Activated B cell treated with CpG ODN at 0.5 μM for 24 hours (primary cell): Measurements from ENCODE around the gene RGS14. TPM values are rescaled to one million over a fixed set of nuclear protein-coding genes. Genes with fewer than 3 reads are reported as not detected.

Experiments used
- ATAC-seq: fragments of 200-7000 bp; cut with Tn5 transposase; one replicate; pipeline ENCODE4 v1.10.0; 2021; ENCODE audit warnings: low read depth, mild to moderate bottlenecking, moderate library complexity
- CTCF ChIA-PET: fragments of 350-600 bp; sonication (Branson Sonifier 250); formaldehyde crosslinking; loops from one replicate; lab custom pipeline; 2021; ENCODE audit warnings: antibody characterized with exemption; lab: Charles Lee
- POLR2A ChIA-PET: fragments of 350-600 bp; sonication (Branson Sonifier 250); formaldehyde crosslinking; loops from one replicate; lab custom pipeline; 2021; ENCODE audit warnings: antibody characterized with exemption; lab: Charles Lee
- DNase-seq: peaks from one replicate; pipeline ENCODE4 v3.0.0; 2022
- H3K27ac Mint-ChIP-seq: one replicate; pipeline ENCODE4 v1.8.0; 2020; ENCODE audit warnings: mixed read lengths
- H3K27me3 Mint-ChIP-seq: one replicate; pipeline ENCODE4 v1.8.0; 2021; ENCODE audit warnings: mixed read lengths
- H3K36me3 Mint-ChIP-seq: one replicate; pipeline ENCODE4 v1.8.0; 2021; ENCODE audit warnings: low read depth, mixed read lengths
- H3K4me1 Mint-ChIP-seq: one replicate; pipeline ENCODE4 v1.8.0; 2021; ENCODE audit warnings: mixed read lengths
- H3K4me3 Mint-ChIP-seq: one replicate; pipeline ENCODE4 v1.8.0; 2020; ENCODE audit warnings: mild to moderate bottlenecking, mixed read lengths
- H3K9me3 Mint-ChIP-seq: one replicate; pipeline ENCODE4 v1.8.0; 2020; ENCODE audit warnings: mixed read lengths
- intact Hi-C: fragments of 100-400 bp; cut with micrococcal nuclease; formaldehyde crosslinking; loops from one replicate; pipeline ENCODE4 v1.15.1; 2024
- total RNA-seq: library from RNA; stranded (reverse); gene quantifications from 2 replicates; pipeline ENCODE4 v1.2.3, GENCODE V29; 2022
- TF ChIP-seq, protein P1 (sequence below): fragments of 200-600 bp; IDR thresholded peaks from one replicate; pipeline ENCODE4 v1.8.0; 2022; ENCODE audit warnings: antibody characterized with exemption, mild to moderate bottlenecking

RGS14 gene
- total RNA-seq, 1 donor from 2014 or later, result 58.3 TPM

DNA sequence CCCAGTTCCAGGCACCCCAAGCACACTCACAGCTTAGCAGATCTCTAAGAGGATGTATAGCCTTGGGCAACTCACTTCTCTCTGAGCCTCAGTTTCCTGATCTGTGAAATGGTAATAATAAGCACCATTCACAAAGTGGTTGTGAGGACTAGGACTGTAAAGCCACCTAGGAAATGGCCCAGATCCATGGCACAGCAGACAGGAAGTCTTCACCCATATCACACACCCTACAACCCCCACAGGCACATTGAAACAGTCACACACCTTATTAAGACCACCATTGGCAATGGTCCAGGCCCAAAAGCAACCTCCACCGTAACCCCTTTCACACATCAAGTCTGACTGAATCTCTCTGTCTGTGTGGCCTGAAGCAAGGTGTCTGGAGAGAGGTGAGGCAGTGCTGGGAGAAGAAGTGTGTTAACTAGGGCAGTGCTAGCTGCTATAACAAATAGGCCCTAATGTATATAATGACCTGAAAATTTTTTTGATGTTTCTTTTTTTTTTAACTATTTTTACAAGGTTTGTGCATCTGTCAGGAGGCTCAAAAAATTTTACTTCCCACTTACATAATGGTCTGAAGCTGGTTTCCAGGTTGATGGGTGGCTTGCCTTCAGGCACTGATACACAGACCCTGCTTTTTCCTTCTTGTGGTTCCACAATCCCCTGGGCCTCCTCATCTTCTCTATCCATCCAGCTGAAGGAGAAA is 2.4 kb upstream of the RGS14 start:
- no peak overlapping the region for H3K27ac Mint-ChIP-seq

GRCh38 chr5:177355868-177356168 is 1.9 kb upstream of the RGS14 start:
- DNase-seq, result no peak
- Mint-ChIP-seq H3K27ac (no peak overlapping the region), H3K4me3 (no peak overlapping the region), H3K27me3 (no peaks in the 10 kb centered on the region), H3K36me3 (peaks cover 15% of the 10 kb centered on the region), H3K4me1 (peaks cover 63% of the 10 kb centered on the region), H3K9me3 (no peaks in the 10 kb centered on the region)
- TF ChIP-seq, protein P1, sequence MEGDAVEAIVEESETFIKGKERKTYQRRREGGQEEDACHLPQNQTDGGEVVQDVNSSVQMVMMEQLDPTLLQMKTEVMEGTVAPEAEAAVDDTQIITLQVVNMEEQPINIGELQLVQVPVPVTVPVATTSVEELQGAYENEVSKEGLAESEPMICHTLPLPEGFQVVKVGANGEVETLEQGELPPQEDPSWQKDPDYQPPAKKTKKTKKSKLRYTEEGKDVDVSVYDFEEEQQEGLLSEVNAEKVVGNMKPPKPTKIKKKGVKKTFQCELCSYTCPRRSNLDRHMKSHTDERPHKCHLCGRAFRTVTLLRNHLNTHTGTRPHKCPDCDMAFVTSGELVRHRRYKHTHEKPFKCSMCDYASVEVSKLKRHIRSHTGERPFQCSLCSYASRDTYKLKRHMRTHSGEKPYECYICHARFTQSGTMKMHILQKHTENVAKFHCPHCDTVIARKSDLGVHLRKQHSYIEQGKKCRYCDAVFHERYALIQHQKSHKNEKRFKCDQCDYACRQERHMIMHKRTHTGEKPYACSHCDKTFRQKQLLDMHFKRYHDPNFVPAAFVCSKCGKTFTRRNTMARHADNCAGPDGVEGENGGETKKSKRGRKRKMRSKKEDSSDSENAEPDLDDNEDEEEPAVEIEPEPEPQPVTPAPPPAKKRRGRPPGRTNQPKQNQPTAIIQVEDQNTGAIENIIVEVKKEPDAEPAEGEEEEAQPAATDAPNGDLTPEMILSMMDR, result no peak
- CTCF ChIA-PET, result interaction anchor here (1.1 to 1.8 kb wide), 3 partner anchors 13 to 99 kb away, joined by 3 to 5 read pairs (median 5); no protein-coding TSS in a partner anchor
- intact Hi-C loops, result loop anchor here (2.0 kb wide), 5 partner anchors 15 to 71 kb away; partner anchors contain the start of genes GRK6, PRELID1 and RAB24
- POLR2A ChIA-PET, result interaction anchor here (0.6 kb wide), 1 partner anchor 9 kb away, joined by 4 read pairs; no protein-coding TSS in a partner anchor
- no peak for ATAC-seq

More for the DNA sequence above, 2.4 kb upstream of the RGS14 start:
- ChIA-PET CTCF (interaction anchor here (1.1 to 1.8 kb wide), 3 partner anchors 14 to 100 kb away, joined by 3 to 5 read pairs (median 5); no protein-coding TSS in a partner anchor), POLR2A (no interaction called here)
- Mint-ChIP-seq H3K9me3 (no peaks in the 10 kb centered on the region), H3K27me3 (no peaks in the 10 kb centered on the region), H3K4me3 (no peak overlapping the region), H3K4me1 (peaks cover 65% of the 10 kb centered on the region), H3K36me3 (peaks cover 15% of the 10 kb centered on the region)
- intact Hi-C loops, result no loop called here
- ATAC-seq (no peak), DNase-seq (no peak)
- TF ChIP-seq, protein P1, result no peak

- ATAC-seq, result no peak
- Mint-ChIP-seq H3K4me3 (peak overlapping the region; percentile 85), H3K36me3 (peaks cover 8% of the 10 kb centered on the region), H3K4me1 (peaks cover 67% of the 10 kb centered on the region), H3K27me3 (no peaks in the 10 kb centered on the region), H3K27ac (peak overlapping the region; percentile 92), H3K9me3 (no peaks in the 10 kb centered on the region)
- no peak for DNase-seq
- ChIA-PET CTCF (interaction anchor here (1.8 to 3.0 kb wide), 2 partner anchors 13 to 98 kb away, joined by 5 to 16 read pairs; no protein-coding TSS in a partner anchor), POLR2A (interaction anchor here (0.6 to 1.0 kb wide), 5 partner anchors 8 to 99 kb away, joined by 3 to 9 read pairs (median 4); no protein-coding TSS in a partner anchor)
- intact Hi-C loops, result loop anchor here (2.0 kb wide), 5 partner anchors 14 to 70 kb away; partner anchors contain the start of genes GRK6, PRELID1 and RAB24
- TF ChIP-seq, protein P1, result no peak
Measured at GRCh38 chr5:177356746-177357145, 978 bp upstream of the RGS14 start.

DNA sequence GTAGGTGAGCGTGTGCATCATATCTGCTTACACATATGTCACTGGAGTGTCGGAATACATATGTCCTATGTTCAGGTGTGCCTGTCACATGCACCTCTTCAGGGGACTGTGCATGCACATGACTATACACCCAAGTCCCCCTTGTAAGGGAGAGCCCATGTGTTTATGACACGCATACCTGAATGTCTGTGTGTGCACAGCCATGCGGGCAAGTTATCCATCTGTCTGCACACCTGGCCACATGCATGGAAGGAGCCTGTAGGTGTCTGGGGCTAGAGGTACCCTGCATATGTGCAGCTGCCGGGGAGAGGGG is 622 bp upstream of the RGS14 start:
- TF ChIP-seq, protein P1, result no peak
- H3K9me3 Mint-ChIP-seq, result no peaks in the 10 kb centered on the region
- peaks cover 67% of the 10 kb centered on the region for H3K4me1 Mint-ChIP-seq
- H3K4me3 Mint-ChIP-seq, result peak overlapping the region; percentile 85
- no peaks in the 10 kb centered on the region for H3K27me3 Mint-ChIP-seq
- CTCF ChIA-PET, result interaction anchor here (1.8 to 3.0 kb wide), 2 partner anchors 13 to 98 kb away, joined by 5 to 16 read pairs; no protein-coding TSS in a partner anchor
- intact Hi-C loops, result loop anchor here (2.0 kb wide), 5 partner anchors 14 to 70 kb away; partner anchors contain the start of genes GRK6, PRELID1 and RAB24
- H3K36me3 Mint-ChIP-seq, result peaks cover 8% of the 10 kb centered on the region
- POLR2A ChIA-PET, result interaction anchor here (0.8 to 1.6 kb wide), 7 partner anchors 13 to 223 kb away, joined by 3 to 9 read pairs (median 4); partner anchors contain the start of genes NSD1, PRELID1 and RAB24
- no peak for ATAC-seq
- H3K27ac Mint-ChIP-seq, result peak overlapping the region; percentile 92
- DNase-seq, result no peak

GRCh38 chr5:177358370-177358819 is 671 bp downstream of the RGS14 start:
- Mint-ChIP-seq H3K4me3 (peak overlapping the region; percentile 85), H3K36me3 (peaks cover 8% of the 10 kb centered on the region), H3K4me1 (peaks cover 76% of the 10 kb centered on the region), H3K27me3 (no peaks in the 10 kb centered on the region), H3K9me3 (no peaks in the 10 kb centered on the region), H3K27ac (peak overlapping the region; percentile 89)
- TF ChIP-seq, protein P1, result no peak
- intact Hi-C loops, result no loop called here
- ATAC-seq, result no peak
- DNase-seq, result no peak
- ChIA-PET POLR2A (interaction anchor here (1.1 to 1.6 kb wide), 4 partner anchors 14 to 224 kb away, joined by 3 to 5 read pairs (median 3); partner anchors contain the start of genes NSD1, PRELID1 and RAB24), CTCF (interaction anchor here (1.0 to 3.0 kb wide), 3 partner anchors 11 to 57 kb away, joined by 3 to 16 read pairs (median 3); no protein-coding TSS in a partner anchor)
